ENCODE measurements around the gene LDLRAP1.

LDLRAP1 gene

GRCh38 chr1:25575191-25575590 lies 31.8 kb downstream of the LDLRAP1 start:
- Histone ChIP-seq H3K79me2 (ENCODE audit: insufficient read depth, low read depth) (no peaks in the 10 kb centered on the region), H2AFZ (ENCODE audit: low read depth) (no peak overlapping the region), H4K20me1 (ENCODE audit: insufficient read depth) (no peaks in the 10 kb centered on the region), H3K4me2 (no peak overlapping the region), H3K4me3 (IDR thresholded peaks at IDR 0.05; ENCODE audit: insufficient read depth, low read depth, low read length) (no peak overlapping the region), H3K27ac (no peak overlapping the region), H3K9ac (no peak overlapping the region), H3K27me3 (ENCODE audit: insufficient read depth, low read depth) (no peaks in the 10 kb centered on the region), H3K4me1 (ENCODE audit: low read depth, poor library complexity, severe bottlenecking) (peaks cover 26% of the 10 kb centered on the region), H3K36me3 (ENCODE audit: insufficient read depth) (no peaks in the 10 kb centered on the region)
- no peak for TF ChIP-seq CTCF (conservative IDR thresholded peaks at IDR 0.05; ENCODE audit: low read depth, low read length)

GRCh38 chr1:25576459-25577133 lies 33.2 kb downstream of the LDLRAP1 start:
- no peaks in the 10 kb centered on the region for H3K79me2 ChIP-seq (ENCODE audit: insufficient read depth, low read depth)
- no peaks in the 10 kb centered on the region for H4K20me1 ChIP-seq (ENCODE audit: insufficient read depth)
- H2AFZ ChIP-seq (ENCODE audit: low read depth), result no peak overlapping the region
- no peaks in the 10 kb centered on the region for H3K36me3 ChIP-seq (ENCODE audit: insufficient read depth)
- no peak overlapping the region for H3K4me2 ChIP-seq
- H3K27me3 ChIP-seq (ENCODE audit: insufficient read depth, low read depth), result no peaks in the 10 kb centered on the region
- H3K4me1 ChIP-seq (ENCODE audit: low read depth, poor library complexity, severe bottlenecking), result peaks cover 23% of the 10 kb centered on the region
- no peak overlapping the region for H3K4me3 ChIP-seq (IDR thresholded peaks at IDR 0.05; ENCODE audit: insufficient read depth, low read depth, low read length)
- H3K27ac ChIP-seq, result no peak overlapping the region
- H3K9ac ChIP-seq, result no peak overlapping the region
- no peak for TF ChIP-seq CTCF (conservative IDR thresholded peaks at IDR 0.05; ENCODE audit: low read depth, low read length)

GRCh38 chr1:25577134-25577920 lies 33.9 kb downstream of the LDLRAP1 start:
- H3K4me3 ChIP-seq (IDR thresholded peaks at IDR 0.05; ENCODE audit: insufficient read depth, low read depth, low read length), result no peak overlapping the region
- H3K79me2 ChIP-seq (ENCODE audit: insufficient read depth, low read depth), result no peaks in the 10 kb centered on the region
- no peaks in the 10 kb centered on the region for H4K20me1 ChIP-seq (ENCODE audit: insufficient read depth)
- peaks cover 15% of the 10 kb centered on the region for H3K4me1 ChIP-seq (ENCODE audit: low read depth, poor library complexity, severe bottlenecking)
- no peak overlapping the region for H3K4me2 ChIP-seq
- no peak for TF ChIP-seq CTCF (conservative IDR thresholded peaks at IDR 0.05; ENCODE audit: low read depth, low read length)
- H3K9ac ChIP-seq, result no peak overlapping the region
- H3K27me3 ChIP-seq (ENCODE audit: insufficient read depth, low read depth), result no peaks in the 10 kb centered on the region
- no peak overlapping the region for H2AFZ ChIP-seq (ENCODE audit: low read depth)
- H3K27ac ChIP-seq, result no peak overlapping the region
- no peaks in the 10 kb centered on the region for H3K36me3 ChIP-seq (ENCODE audit: insufficient read depth)

GRCh38 chr1:25579292-25580252 lies 36.2 kb downstream of the LDLRAP1 start:
- no peaks in the 10 kb centered on the region for H3K79me2 ChIP-seq (ENCODE audit: insufficient read depth, low read depth)
- peaks cover 7% of the 10 kb centered on the region for H3K4me1 ChIP-seq (ENCODE audit: low read depth, poor library complexity, severe bottlenecking)
- no peak overlapping the region for H3K27ac ChIP-seq
- no peaks in the 10 kb centered on the region for H3K27me3 ChIP-seq (ENCODE audit: insufficient read depth, low read depth)
- H4K20me1 ChIP-seq (ENCODE audit: insufficient read depth), result no peaks in the 10 kb centered on the region
- no peak overlapping the region for H3K4me3 ChIP-seq (IDR thresholded peaks at IDR 0.05; ENCODE audit: insufficient read depth, low read depth, low read length)
- no peak for TF ChIP-seq CTCF (conservative IDR thresholded peaks at IDR 0.05; ENCODE audit: low read depth, low read length)
- H2AFZ ChIP-seq (ENCODE audit: low read depth), result no peak overlapping the region
- H3K4me2 ChIP-seq, result no peak overlapping the region
- H3K9ac ChIP-seq, result no peak overlapping the region
- H3K36me3 ChIP-seq (ENCODE audit: insufficient read depth), result no peaks in the 10 kb centered on the region
